HepG2 (cell line): ENCODE results near the gene CHAF1B. TPM values are rescaled to one million over a fixed set of nuclear protein-coding genes. Genes with fewer than 3 reads are reported as not detected.

Experiments used
- ATAC-seq: fragments of 200-7000 bp; cut with Tn5 transposase; 3 replicates; pipeline ENCODE4 v1.9.1; 2020; ENCODE audit warnings: mild to moderate bottlenecking, moderate library complexity
- BruUV-seq: library from RNA; stranded (reverse); fragments of 400-500 nt; replicated peaks from 2 replicates; lab custom pipeline; 2021; lab: Mats Ljungman, UMichigan
- CTCF ChIA-PET: fragments of 300-600 bp; formaldehyde crosslinking; extraction: SDS; loops from one replicate; lab custom pipeline; 2021; ENCODE audit warnings: low total read pairs, inconsistent platforms, low intra/inter-chr PET ratio; lab: Yijun Ruan, JAX
- POLR2A ChIA-PET: fragments of 350-600 bp; sonication (Branson Sonifier 250); formaldehyde crosslinking; loops from one replicate; lab custom pipeline; 2020; ENCODE audit warnings: antibody characterized with exemption, inconsistent platforms; lab: Yijun Ruan, JAX
- DNase-seq: peaks from one replicate; pipeline ENCODE4 v3.0.0-alpha.2; 2015; ENCODE audit warnings: low spot score
- FAIRE-seq: peaks from 3 replicates; lab custom pipeline; 2011; peaks lifted over from hg19 to GRCh38; lab: Jason Lieb, UNC
- H2AFZ ChIP-seq: one replicate; pipeline ENCODE4 v1.6.1; 2011; ENCODE audit warnings: low read length, inconsistent platforms
- H3K27ac ChIP-seq: fragments of 300-600 bp; 3 replicates; pipeline ENCODE4 v1.8.0; 2011; ENCODE audit warnings: mixed run types, mild to moderate bottlenecking, mixed read lengths, low read length, inconsistent platforms; ENCODE audit not compliant: insufficient read depth; ENCODE audit errors: extremely low read length
- H3K27me3 ChIP-seq, 2 experiments: fragments of 200-600 bp in 1 of 2; 2 replicates in 1 of 2; 3 replicates in 1 of 2; pipeline versions ENCODE4 v1.6.0 to v1.8.0; 2011; ENCODE audit warnings: low read length in 2 of 2, mild to moderate bottlenecking in 2 of 2, moderate library complexity in 2 of 2, inconsistent platforms in 1 of 2; ENCODE audit not compliant: insufficient read depth in 2 of 2, control insufficient read depth in 1 of 2
- H3K36me3 ChIP-seq, 2 experiments: fragments of 200-600 bp in 1 of 2; replicated peaks in 1 of 2; 2 replicates in 1 of 2; 3 replicates in 1 of 2; pipeline versions ENCODE4 v1.5.1 to v1.8.0; 2011; ENCODE audit warnings: low read length in 2 of 2, inconsistent platforms in 1 of 2; ENCODE audit not compliant: insufficient read depth in 2 of 2, control insufficient read depth in 1 of 2
- H3K4me1 ChIP-seq: 2 replicates; pipeline ENCODE4 v1.5.1; 2012; ENCODE audit warnings: low read length, inconsistent platforms; ENCODE audit not compliant: insufficient read depth
- H3K4me2 ChIP-seq: 2 replicates; pipeline ENCODE4 v1.6.0; 2011; ENCODE audit warnings: low read depth, low read length, inconsistent platforms
- H3K4me3 ChIP-seq, 3 experiments: fragments of 200-600 bp in 1 of 3; sonication (generic), shearing (Covaris generic) in 1 of 3; replicated peaks in 1 of 3; 2 replicates each; pipeline ENCODE4 v1.5.1; 2011 to 2016; ENCODE audit warnings: low read length in 3 of 3, inconsistent platforms in 2 of 3, low read depth in 2 of 3, mild to moderate bottlenecking in 2 of 3, control low read depth in 1 of 3, mixed read lengths in 1 of 3; ENCODE audit not compliant: insufficient read depth in 1 of 3
- H3K79me2 ChIP-seq: one replicate; pipeline ENCODE4 v1.6.1; 2011; ENCODE audit warnings: low read length, inconsistent platforms; ENCODE audit not compliant: insufficient read depth
- H3K9ac ChIP-seq: 2 replicates; pipeline ENCODE4 v1.6.0; 2011; ENCODE audit warnings: mild to moderate bottlenecking, low read depth, low read length, inconsistent platforms; ENCODE audit not compliant: insufficient read depth
- H3K9me3 ChIP-seq: 2 replicates; pipeline ENCODE4 v1.5.1; 2012; ENCODE audit warnings: mild to moderate bottlenecking, low read length
- H4K20me1 ChIP-seq: 2 replicates; pipeline ENCODE4 v1.6.0; 2011; ENCODE audit warnings: inconsistent platforms, mild to moderate bottlenecking, low read length, moderate library complexity; ENCODE audit not compliant: insufficient read depth
- FOXK2 ChIP-seq: fragments of 450-650 bp; IDR thresholded peaks from 2 replicates; pipeline ENCODE4 v1.6.1; 2016
- IRF1 ChIP-seq: sonication (generic); formaldehyde crosslinking; IDR thresholded peaks from 2 replicates; pipeline ENCODE4 v1.4.0; 2020; ENCODE audit warnings: low read depth, mild to moderate bottlenecking, missing genetic modification reagents
- MLXIP ChIP-seq: sonication (generic); formaldehyde crosslinking; IDR thresholded peaks from 2 replicates; pipeline ENCODE4 v1.9.0; 2021; ENCODE audit warnings: missing genetic modification reagents, borderline replicate concordance
- MZF1 ChIP-seq: sonication (generic); formaldehyde crosslinking; IDR thresholded peaks from 2 replicates; pipeline ENCODE4 v1.8.1; 2023; ENCODE audit warnings: mild to moderate bottlenecking, missing genetic modification reagents, borderline replicate concordance
- PHF20 ChIP-seq: sonication (generic); formaldehyde crosslinking; IDR thresholded peaks from 2 replicates; pipeline ENCODE4 v1.5.0; 2020; ENCODE audit warnings: mild to moderate bottlenecking, missing genetic modification reagents
- PLRG1 ChIP-seq: fragments of 450-650 bp; conservative IDR thresholded peaks from 2 replicates; pipeline ENCODE4 v1.6.1; 2016
- RBFOX2 ChIP-seq: fragments of 200-400 bp; formaldehyde crosslinking; IDR thresholded peaks from 2 replicates; pipeline ENCODE4 v1.6.1; 2017; ENCODE audit warnings: low read depth, mild to moderate bottlenecking, low read length
- RXRA ChIP-seq: sonication (generic); formaldehyde crosslinking; IDR thresholded peaks from 2 replicates; pipeline ENCODE4 v1.5.1; 2020; ENCODE audit warnings: missing genetic modification reagents
- ZBTB10 ChIP-seq: sonication (generic); formaldehyde crosslinking; IDR thresholded peaks from 2 replicates; pipeline ENCODE4 v1.4.0; 2020; ENCODE audit warnings: missing genetic modification reagents, borderline replicate concordance
- ZNF33A ChIP-seq: sonication (generic); formaldehyde crosslinking; IDR thresholded peaks from 2 replicates; pipeline ENCODE4 v1.5.1; 2020; ENCODE audit warnings: missing genetic modification reagents, mild to moderate bottlenecking, moderate library complexity, borderline replicate concordance
- ZNF704 ChIP-seq: sonication (generic); formaldehyde crosslinking; IDR thresholded peaks from 2 replicates; pipeline ENCODE4 v1.8.1; 2023; ENCODE audit warnings: mild to moderate bottlenecking, inconsistent platforms, moderate library complexity, missing genetic modification reagents, borderline replicate concordance
- WGBS: methylation state at CpG from one replicate; pipeline ENCODE4 v1.1.6; 2017; ENCODE audit warnings: low lambda C conversion rate; 5-methylcytosine and 5-hydroxymethylcytosine counted together
- in situ Hi-C: cut with HindIII; loops from 2 replicates; pipeline ENCODE4 v1.10.0; 2017; ENCODE audit warnings: low pct_unique_long_range_greater_than_20kb; ENCODE audit not compliant: extremely low pct_ligation_motif_present
- intact Hi-C: fragments of 100-400 bp; cut with micrococcal nuclease; formaldehyde crosslinking; loops from one replicate; pipeline ENCODE4 v1.10.0; 2022; ENCODE audit not compliant: unreplicated experiment
- polyA plus RNA-seq, 8 experiments: library from polyadenylated mRNA; depleted of rRNA in 3 of 8; stranded (reverse) in 7 of 8; unstranded in 1 of 8; fragments of >200 nt; fragmentation: Illumina TruSeq in 4 of 8; extraction: Trizol in 4 of 8; gene quantifications; 2 replicates each; pipeline versions ENCODE4 v1.2.1 to v1.2.3, GENCODE V29; 2011 to 2016; ENCODE audit warnings: low read depth in 4 of 8, missing spikeins in 1 of 8, mixed read lengths in 1 of 8; ENCODE audit not compliant: insufficient read depth in 1 of 8
- total RNA-seq, 5 experiments: library from RNA; depleted of rRNA; stranded (reverse); fragments of >200 nt; fragmentation: Illumina TruSeq; extraction: Trizol; gene quantifications; 2 replicates each; pipeline ENCODE4 v1.2.3, GENCODE V29; 2016; ENCODE audit warnings: low read depth in 1 of 5

CHAF1B gene
- total and polyA plus RNA-seq, 2 of the 13 experiments (the other 11 are each of a cell fraction or from before 2014, with no cell fraction given), result 5.1 to 14.1 TPM

- Histone ChIP-seq H3K27ac (no peak overlapping the region), H3K4me2 (no peak overlapping the region), H2AFZ (no peak overlapping the region), H3K9ac (no peak overlapping the region), H3K36me3 (peaks cover 7 to 44% of the 10 kb centered on the region in 2 experiments; a peak in 4 of 5 replicates), H3K4me1 (no peaks in the 10 kb centered on the region), H3K4me3 (no peak overlapping the region), H4K20me1 (no peaks in the 10 kb centered on the region), H3K9me3 (no peaks in the 10 kb centered on the region), H3K27me3 (no peaks in the 10 kb centered on the region), H3K79me2 (no peaks in the 10 kb centered on the region)
- in situ Hi-C loops (no loop called here), intact Hi-C loops (no loop called here)
- CTCF ChIA-PET, result no interaction called here
- FAIRE-seq (no peak), DNase-seq (no peak), ATAC-seq (no peak)
- BruUV-seq, result no TSS peak
- no peak for TF ChIP-seq IRF1 (CRISPR knock-in tag)
- TF ChIP-seq FOXK2, result no peak
- no peak for TF ChIP-seq MLXIP (CRISPR knock-in tag)
- TF ChIP-seq PHF20 (CRISPR knock-in tag), result no peak
- POLR2A ChIA-PET, result no interaction called here
- WGBS, result 95% methylated on average over 9 of the region's 11 CpGs
Measured at GRCh38 chr21:36412916-36413315, 27.7 kb downstream of the CHAF1B start.

GRCh38 chr21:36415375-36415774 is 30.2 kb downstream of the CHAF1B start:
- Histone ChIP-seq H3K9ac (no peak overlapping the region), H4K20me1 (no peaks in the 10 kb centered on the region), H3K4me3 (no peak overlapping the region), H3K9me3 (no peaks in the 10 kb centered on the region), H3K27ac (no peak overlapping the region), H3K4me1 (no peaks in the 10 kb centered on the region), H3K4me2 (no peak overlapping the region), H3K27me3 (no peaks in the 10 kb centered on the region), H2AFZ (no peak overlapping the region), H3K79me2 (no peaks in the 10 kb centered on the region), H3K36me3 (peaks cover 7 to 44% of the 10 kb centered on the region in 2 experiments; a peak in 4 of 5 replicates)
- in situ Hi-C loops (no loop called here), intact Hi-C loops (no loop called here)
- CTCF ChIA-PET, result no interaction called here
- POLR2A ChIA-PET, result no interaction called here
- FAIRE-seq (no peak), DNase-seq (no peak), ATAC-seq (no peak)
- WGBS, result 93% methylated on average over 6 of the region's 6 CpGs
- BruUV-seq, result no TSS peak
- TF ChIP-seq ZNF704 (CRISPR knock-in tag), result no peak
- TF ChIP-seq RXRA, result no peak
- TF ChIP-seq ZBTB10 (CRISPR knock-in tag), result no peak
- TF ChIP-seq RBFOX2, result no peak
- no peak for TF ChIP-seq ZNF33A
- no peak for TF ChIP-seq MZF1
- no peak for TF ChIP-seq PLRG1
